Testis (tissue), 2 donors: ENCODE data around the gene OPHN1.

Source experiments
- CTCF ChIP-seq, 3 experiments: fragments of 450-650 bp in 2 of 3; fragments of 200-600 bp in 1 of 3; sonication (generic) in 1 of 3; IDR thresholded peaks; one replicate each; pipeline ENCODE4 v1.5.1; 2016 to 2019; ENCODE audit warnings: antibody characterized with exemption in 3 of 3, mild to moderate bottlenecking in 2 of 3, moderate library complexity in 1 of 3
- POLR2A ChIP-seq: fragments of 450-650 bp; IDR thresholded peaks from one replicate; pipeline ENCODE4 v1.6.1; 2017; ENCODE audit warnings: antibody characterized with exemption, mild to moderate bottlenecking, moderate library complexity

GRCh38 chrX:68411729-68412128, 21.6 kb downstream of the OPHN1 start:
- no peak for TF ChIP-seq CTCF (IDR thresholded peaks at IDR 0.05)
- TF ChIP-seq POLR2A: no peak
